Measurements from ENCODE around the gene PLVAP.

DNA sequence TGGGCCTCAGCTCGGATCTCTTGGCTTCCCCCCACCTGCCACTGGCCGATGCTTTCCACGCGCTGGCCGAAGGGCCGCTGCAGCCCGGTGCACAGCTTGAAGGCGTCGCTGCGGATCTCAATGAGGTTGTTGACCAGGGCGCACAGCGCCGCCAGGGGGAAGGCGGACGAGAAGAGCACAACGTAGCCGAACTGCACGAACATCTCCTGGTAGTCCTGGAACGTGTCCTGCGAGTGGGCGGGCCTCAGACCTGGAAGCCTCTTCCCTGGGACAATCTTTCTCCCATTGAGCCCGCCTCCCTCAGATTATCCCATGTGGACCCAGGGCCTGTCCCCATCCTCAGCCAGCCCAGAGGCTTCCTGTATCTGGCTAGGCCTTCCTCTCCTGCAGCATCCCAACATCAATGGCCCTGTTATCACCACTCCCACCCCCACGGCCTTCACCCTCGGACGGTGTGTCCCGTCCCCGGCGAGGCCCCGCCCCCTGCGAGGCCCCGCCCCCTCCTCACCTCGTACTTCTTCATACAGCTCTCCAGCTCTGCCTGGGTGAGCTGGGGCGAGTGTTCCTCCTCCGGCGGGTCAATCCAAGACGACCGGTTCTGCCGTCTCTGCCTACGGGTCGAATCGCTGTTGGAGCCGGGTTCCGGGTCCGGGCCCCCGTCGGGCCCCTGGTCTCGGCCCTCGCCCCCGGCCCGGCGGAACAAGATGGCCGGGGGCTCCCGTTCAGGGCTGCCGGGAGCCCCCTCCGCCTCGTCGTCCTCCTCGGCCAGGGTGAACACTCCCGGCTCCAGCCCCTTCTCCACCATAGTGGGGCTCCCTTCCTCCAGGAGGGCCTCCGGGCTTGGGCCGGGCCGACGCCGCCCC, 49.3 kb downstream of the PLVAP start:
- peak; percentile 48 to 61 for TF ChIP-seq CTCF (IDR thresholded peaks at IDR 0.05; ENCODE audit: extremely low read depth in 1 of 2, insufficient read depth in 1 of 2, low read depth in 1 of 2, low read length in 2 of 2)
- TF ChIP-seq POLR2A (IDR thresholded peaks at IDR 0.05; ENCODE audit: low read depth, low read length): no peak
- TF ChIP-seq EZH2 (IDR thresholded peaks at IDR 0.05; ENCODE audit: borderline replicate concordance, low read depth, low read length, severe bottlenecking): no peak
- TF ChIP-seq POLR2AphosphoS5 (IDR thresholded peaks at IDR 0.05; ENCODE audit: insufficient read depth, low read depth, low read length): no peak

Data from endothelial cell of umbilical vein (primary cell).